Mesodermal cell (in vitro differentiated cells): ENCODE results near the gene ATRX.
"Not testable (repeated sequence)": the region's sequence is repeated elsewhere in the genome, so short reads cannot be mapped to it uniquely, and the experiment has no call there.

ENCODE experiments used
- H3K27ac ChIP-seq: 2 replicates; pipeline ENCODE4 v1.7.0; 2013; ENCODE audit warnings: mild to moderate bottlenecking, low read depth, low read length, moderate library complexity; ENCODE audit not compliant: severe bottlenecking
- H3K36me3 ChIP-seq: 2 replicates; pipeline ENCODE4 v1.7.1; 2013; ENCODE audit warnings: mild to moderate bottlenecking, low read length, moderate library complexity; ENCODE audit not compliant: control insufficient read depth, insufficient read depth
- H3K4me1 ChIP-seq: one replicate; pipeline ENCODE4 v1.7.1; 2013; ENCODE audit warnings: mild to moderate bottlenecking, low read length; ENCODE audit not compliant: insufficient read depth, control insufficient read depth, poor library complexity, severe bottlenecking
- H3K4me3 ChIP-seq: 2 replicates; pipeline ENCODE4 v1.7.0; 2013; ENCODE audit warnings: low read length, control low read depth, mild to moderate bottlenecking; ENCODE audit not compliant: insufficient read depth, poor library complexity, severe bottlenecking; ENCODE audit errors: extremely low read depth
- H3K9me3 ChIP-seq: 2 replicates; pipeline ENCODE4 v1.7.1; 2013; ENCODE audit warnings: mild to moderate bottlenecking, low read length, moderate library complexity; ENCODE audit not compliant: control insufficient read depth
- WGBS, 2 experiments: methylation state at CpG; one replicate each; pipeline ENCODE4 v1.1.5; 2013; ENCODE audit warnings: missing lambda C conversion rate in 2 of 2; ENCODE audit not compliant: insufficient coverage in 2 of 2; 5-methylcytosine and 5-hydroxymethylcytosine counted together

Gene ATRX

DNA sequence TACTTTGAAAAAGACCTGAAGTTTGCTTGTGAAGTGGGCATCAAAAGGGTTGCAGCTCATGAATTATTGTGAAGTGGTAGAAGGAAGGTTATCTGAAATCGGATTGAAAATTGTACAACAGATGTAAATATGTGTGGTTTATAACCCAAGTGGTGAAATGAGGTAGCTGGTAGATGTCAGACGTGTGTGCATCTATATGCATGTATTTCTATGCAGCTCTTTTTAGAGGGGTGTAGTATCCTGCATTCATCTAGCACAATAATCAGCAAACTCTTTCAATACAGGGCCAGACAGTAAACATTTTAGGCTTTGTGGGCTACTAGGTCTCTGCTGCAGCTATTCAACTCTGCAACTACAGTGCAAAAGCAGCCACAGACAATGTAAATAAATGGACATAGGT, 9.4 kb downstream of the ATRX start:
- Histone ChIP-seq H3K4me3 (no peak overlapping the region), H3K27ac (no peak overlapping the region), H3K4me1 (no peaks in the 10 kb centered on the region), H3K9me3 (no peaks in the 10 kb centered on the region), H3K36me3 (no peaks in the 10 kb centered on the region)
- 83% methylated on average over 1 of the region's 2 CpGs; no CpG with 5 or more reads in 1 of the 2 experiments for WGBS, 2 experiments

DNA sequence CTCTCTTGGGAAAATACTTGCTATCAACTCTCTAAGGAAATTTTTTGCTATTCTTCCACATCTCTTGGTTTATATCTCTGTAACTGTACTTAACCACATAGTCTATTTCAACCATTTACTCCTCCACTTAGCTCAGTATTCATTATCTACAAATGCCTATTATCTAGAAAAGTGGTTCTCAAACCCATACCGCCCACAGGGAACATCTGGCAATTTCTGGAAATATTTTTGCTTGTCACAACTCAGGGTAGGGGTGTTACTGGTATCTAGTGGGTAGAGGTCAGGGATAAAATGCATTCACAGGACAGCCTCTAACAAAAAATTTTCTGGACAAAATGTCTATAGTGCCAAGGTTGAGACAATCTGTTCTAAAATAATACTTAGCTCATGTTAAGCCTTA, 14.4 kb downstream of the ATRX start:
- Histone ChIP-seq H3K4me1 (no peaks in the 10 kb centered on the region), H3K4me3 (no peak overlapping the region), H3K9me3 (no peaks in the 10 kb centered on the region), H3K27ac (no peak overlapping the region), H3K36me3 (peaks cover 6% of the 10 kb centered on the region)
- WGBS, 2 experiments, result no CpG with 5 or more reads among the region's 1 CpG

DNA sequence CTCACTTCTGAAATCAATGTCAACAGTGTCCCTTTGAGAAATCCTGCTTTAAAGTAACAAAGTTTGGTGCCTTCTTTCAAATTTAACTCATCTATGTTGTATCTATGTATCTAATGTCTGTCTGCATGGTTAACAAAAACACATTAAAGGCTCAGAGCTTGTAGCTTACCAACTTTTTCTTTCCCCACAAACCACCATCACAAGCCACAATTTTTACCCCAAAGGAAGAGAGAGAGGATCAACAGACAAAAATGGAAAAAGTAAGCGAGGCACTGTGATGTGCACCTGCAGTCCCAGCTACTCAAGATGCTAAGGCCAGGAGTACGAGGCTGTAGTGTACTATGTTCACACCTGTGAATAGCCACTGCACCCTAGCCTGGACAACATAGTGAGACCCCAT, 17.2 kb downstream of the ATRX start:
- peaks cover 9% of the 10 kb centered on the region for H3K36me3 ChIP-seq
- no peaks in the 10 kb centered on the region for H3K4me1 ChIP-seq
- no peaks in the 10 kb centered on the region for H3K9me3 ChIP-seq
- H3K4me3 ChIP-seq, result no peak overlapping the region
- WGBS, 2 experiments, result no CpG with 5 or more reads among the region's 2 CpGs
- H3K27ac ChIP-seq, result no peak overlapping the region

DNA sequence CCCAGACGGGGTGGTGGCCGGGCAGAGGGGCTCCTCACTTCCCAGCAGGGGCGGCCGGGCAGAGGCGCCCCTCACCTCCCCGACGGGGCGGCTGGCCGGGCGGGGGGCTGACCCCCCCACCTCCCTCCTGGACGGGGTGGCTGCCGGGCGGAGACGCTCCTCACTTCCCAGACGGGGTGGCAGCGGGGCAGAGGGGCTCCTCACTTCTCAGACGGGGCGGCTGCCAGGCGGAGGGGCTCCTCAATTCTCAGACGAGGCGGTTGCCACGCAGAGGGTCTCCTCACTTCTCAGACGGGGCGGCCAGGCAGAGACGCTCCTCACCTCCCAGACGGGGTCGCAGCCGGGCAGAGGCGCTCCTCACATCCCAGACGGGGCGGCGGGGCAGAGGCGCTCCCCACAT, 19.8 kb downstream of the ATRX start:
- H3K4me3 ChIP-seq, H3K27ac ChIP-seq: not testable (repeated sequence)
- WGBS, 2 experiments, result 95 to 100% methylated on average over 1 to 6 of the region's 33 CpGs

DNA sequence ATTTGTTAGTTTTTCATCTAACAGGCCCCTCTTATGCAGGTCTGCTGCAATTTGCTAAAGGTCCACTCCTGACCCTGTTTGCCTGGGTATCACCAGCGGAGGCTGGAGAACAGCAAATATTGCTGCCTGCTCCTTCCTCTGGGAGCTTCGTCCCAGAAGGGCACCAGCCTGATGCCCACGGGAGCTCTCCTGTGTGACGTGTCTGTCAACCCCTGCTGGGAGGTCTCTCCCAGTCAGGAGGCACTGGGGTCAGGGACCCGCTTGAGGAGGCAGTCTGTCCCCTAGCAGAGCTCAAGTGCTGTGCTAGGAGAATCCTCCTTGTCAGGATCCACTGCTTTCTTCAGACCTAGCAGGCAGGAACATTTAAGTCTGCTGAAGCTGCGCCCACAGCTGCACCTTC, 30.5 kb downstream of the ATRX start:
- H3K27ac ChIP-seq, result no peak overlapping the region
- H3K4me1 ChIP-seq, result no peaks in the 10 kb centered on the region
- H3K4me3 ChIP-seq, result no peak overlapping the region
- 95 to 100% methylated on average over 3 to 5 of the region's 6 CpGs for WGBS, 2 experiments
- H3K9me3 ChIP-seq, result no peaks in the 10 kb centered on the region
- peaks cover 13% of the 10 kb centered on the region for H3K36me3 ChIP-seq

More for the DNA sequence above, 19.8 kb downstream of the ATRX start:
- not testable (repeated sequence) for H3K36me3 ChIP-seq, H3K9me3 ChIP-seq, H3K4me1 ChIP-seq

DNA sequence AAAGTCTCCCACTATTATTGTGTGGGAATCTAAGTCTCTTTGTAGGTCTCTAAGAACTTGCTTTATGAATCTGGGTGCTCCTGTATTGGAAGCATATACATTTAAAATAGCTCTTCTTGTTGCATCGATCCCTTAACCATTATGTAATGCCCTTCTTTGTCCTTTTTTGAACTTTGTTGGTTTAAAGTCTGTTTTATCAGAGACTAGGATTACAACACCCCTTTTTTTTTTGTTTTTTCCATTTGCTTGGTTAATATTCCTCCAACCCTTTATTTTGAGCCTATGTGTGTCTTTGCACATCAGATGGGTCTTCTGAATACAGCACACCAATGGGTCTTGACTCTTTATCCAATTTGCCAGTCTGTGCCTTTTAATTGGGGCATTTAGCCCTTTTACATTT, 32.1 kb downstream of the ATRX start:
- peaks cover 13% of the 10 kb centered on the region for H3K36me3 ChIP-seq
- H3K4me3 ChIP-seq, H3K27ac ChIP-seq, H3K9me3 ChIP-seq, H3K4me1 ChIP-seq: not testable (repeated sequence)
- no CpG with 5 or more reads among the region's 1 CpG for WGBS, 2 experiments

DNA sequence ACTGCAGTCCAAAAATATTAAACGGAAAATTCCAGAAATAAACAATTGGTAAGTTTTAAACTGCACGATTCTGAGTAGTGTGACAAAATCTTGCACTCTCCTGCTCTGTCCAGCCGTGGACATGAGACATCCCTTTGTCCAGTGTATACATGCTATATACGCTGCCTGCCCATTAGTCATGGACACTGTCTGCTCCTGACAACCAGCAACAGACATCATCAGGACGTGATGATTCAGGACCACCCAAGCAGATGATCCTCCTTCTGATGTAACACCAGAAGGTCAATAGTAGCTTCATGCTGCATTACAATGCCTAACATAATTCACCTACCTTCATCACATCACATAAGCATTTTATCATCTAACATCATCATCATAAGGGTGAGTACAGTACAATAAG, 36.3 kb downstream of the ATRX start:
- Histone ChIP-seq H3K27ac (peak overlapping the region; percentile 5), H3K9me3 (no peaks in the 10 kb centered on the region), H3K4me1 (no peaks in the 10 kb centered on the region), H3K36me3 (no peaks in the 10 kb centered on the region), H3K4me3 (no peak overlapping the region)
- 100% methylated on average over 1 to 4 of the region's 5 CpGs for WGBS, 2 experiments

DNA sequence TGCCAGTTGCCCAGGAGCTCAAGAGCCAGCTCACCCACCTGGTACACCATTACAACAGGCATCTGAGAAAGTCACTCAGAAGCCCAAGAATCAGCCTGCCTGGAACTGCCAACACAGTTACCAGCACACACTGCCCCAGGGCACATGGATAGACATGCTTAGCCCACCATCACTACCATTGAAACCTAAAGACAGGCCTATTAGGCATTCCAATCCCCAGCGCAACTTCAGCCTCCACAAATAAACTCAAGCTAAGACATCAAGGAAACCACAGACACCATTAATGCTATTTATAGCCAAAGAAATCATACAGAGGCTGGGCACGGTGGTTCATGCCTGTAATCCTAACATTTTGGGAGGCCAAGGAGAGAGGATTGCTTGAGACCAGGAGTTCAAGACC, 42.3 kb downstream of the ATRX start:
- Histone ChIP-seq H3K36me3 (no peaks in the 10 kb centered on the region), H3K27ac (no peak overlapping the region), H3K9me3 (no peaks in the 10 kb centered on the region), H3K4me1 (peaks cover 3% of the 10 kb centered on the region), H3K4me3 (no peak overlapping the region)
- WGBS, 2 experiments, result 60% methylated on average over 1 of the region's 2 CpGs; no CpG with 5 or more reads in 1 of the 2 experiments

DNA sequence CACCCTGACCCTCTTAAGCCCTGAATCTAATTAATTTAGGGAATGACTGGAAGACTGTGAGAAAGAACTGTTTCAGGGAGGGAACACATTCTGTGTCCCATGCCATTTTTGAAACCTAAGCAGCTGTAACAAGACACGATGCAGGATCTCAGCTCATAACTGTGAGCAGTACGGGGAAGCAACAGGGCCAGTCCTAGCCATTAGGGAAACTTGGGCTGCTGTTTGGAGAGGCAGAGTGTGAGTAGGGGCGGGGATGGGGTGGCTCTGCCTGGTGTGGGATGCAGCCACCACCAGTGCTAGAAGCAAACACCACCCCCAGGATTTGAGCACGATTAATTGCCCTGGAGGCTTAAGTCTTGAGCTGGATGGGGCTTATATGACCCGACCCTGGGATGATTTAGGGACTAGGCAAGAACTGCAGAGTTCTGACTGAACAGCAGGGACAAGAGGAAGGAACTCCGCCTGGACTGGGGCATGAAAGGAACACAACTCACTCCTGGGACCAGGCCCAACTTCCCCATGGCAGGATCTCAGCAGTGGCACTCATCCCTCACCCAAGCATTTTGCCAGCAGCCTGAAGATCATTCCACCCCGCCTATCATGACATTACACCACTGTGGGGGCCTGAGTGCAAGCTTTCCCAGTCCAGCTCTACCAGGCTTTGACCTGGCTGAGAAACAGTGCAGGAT, 43.1 kb downstream of the ATRX start:
- 94% methylated on average over 2 of the region's 7 CpGs; no CpG with 5 or more reads in 1 of the 2 experiments for WGBS, 2 experiments
- H3K9me3 ChIP-seq, result no peaks in the 10 kb centered on the region
- H3K4me3 ChIP-seq, result no peak overlapping the region
- H3K27ac ChIP-seq, result no peak overlapping the region
- no peaks in the 10 kb centered on the region for H3K36me3 ChIP-seq
- peaks cover 3% of the 10 kb centered on the region for H3K4me1 ChIP-seq

DNA sequence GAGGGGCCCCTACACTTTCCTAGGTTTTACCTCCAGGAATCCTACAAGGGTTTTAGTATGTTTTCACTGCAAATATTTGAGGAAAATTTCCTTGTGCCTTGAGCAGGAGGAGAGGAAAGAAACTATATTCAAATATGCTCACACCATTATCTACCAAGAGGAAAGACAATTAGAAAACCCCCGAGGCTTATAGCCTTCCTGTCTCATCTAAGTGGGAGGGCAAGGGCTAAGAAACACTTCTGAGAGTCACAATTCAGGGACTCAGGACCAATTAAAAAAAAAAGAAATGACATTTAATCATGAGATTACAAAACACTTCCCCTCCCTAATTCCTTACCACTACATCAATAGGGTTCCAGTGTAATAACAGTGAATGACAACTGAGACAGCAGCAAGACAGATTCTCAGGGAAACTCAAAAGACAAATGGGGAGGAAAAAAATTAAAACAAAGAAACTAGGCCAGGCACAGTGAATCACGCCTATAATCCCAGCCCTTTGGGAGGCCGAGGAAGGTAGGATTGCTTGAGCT, 45.6 kb downstream of the ATRX start:
- H3K9me3 ChIP-seq, result no peaks in the 10 kb centered on the region
- no peaks in the 10 kb centered on the region for H3K36me3 ChIP-seq
- H3K4me1 ChIP-seq, result peaks cover 3% of the 10 kb centered on the region
- no peak overlapping the region for H3K4me3 ChIP-seq
- WGBS, 2 experiments, result 60% methylated on average over 1 of the region's 3 CpGs
- H3K27ac ChIP-seq, result no peak overlapping the region

DNA sequence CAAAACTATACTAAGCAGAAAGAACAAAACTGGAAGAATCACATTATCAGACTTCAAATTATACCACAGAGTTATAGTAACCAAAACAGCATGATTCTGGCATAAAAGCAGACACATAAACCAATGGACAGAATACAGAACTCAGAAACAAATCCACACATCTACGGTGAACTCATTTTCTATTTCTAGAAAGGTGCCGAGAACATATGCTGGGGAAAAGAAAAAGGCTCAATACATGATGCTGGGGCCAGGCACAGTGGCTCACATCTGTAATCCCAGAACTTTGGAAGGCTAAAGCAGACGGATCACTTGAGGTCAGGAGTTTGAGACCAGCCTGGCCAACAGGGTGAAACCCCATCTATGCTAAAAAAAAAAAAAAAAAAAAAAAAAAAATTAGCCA, 52.7 kb downstream of the ATRX start:
- H3K9me3 ChIP-seq, result peaks cover 2% of the 10 kb centered on the region
- H3K4me3 ChIP-seq, result no peak overlapping the region
- 100% methylated on average over 1 to 2 of the region's 3 CpGs for WGBS, 2 experiments
- no peaks in the 10 kb centered on the region for H3K36me3 ChIP-seq
- H3K27ac ChIP-seq, result no peak overlapping the region
- no peaks in the 10 kb centered on the region for H3K4me1 ChIP-seq
